ENCODE data around the gene FOXK2.
A peak's percentile ranks its signal among the peaks of the same experiment; 100 is the strongest.

The FOXK2 gene

DNA sequence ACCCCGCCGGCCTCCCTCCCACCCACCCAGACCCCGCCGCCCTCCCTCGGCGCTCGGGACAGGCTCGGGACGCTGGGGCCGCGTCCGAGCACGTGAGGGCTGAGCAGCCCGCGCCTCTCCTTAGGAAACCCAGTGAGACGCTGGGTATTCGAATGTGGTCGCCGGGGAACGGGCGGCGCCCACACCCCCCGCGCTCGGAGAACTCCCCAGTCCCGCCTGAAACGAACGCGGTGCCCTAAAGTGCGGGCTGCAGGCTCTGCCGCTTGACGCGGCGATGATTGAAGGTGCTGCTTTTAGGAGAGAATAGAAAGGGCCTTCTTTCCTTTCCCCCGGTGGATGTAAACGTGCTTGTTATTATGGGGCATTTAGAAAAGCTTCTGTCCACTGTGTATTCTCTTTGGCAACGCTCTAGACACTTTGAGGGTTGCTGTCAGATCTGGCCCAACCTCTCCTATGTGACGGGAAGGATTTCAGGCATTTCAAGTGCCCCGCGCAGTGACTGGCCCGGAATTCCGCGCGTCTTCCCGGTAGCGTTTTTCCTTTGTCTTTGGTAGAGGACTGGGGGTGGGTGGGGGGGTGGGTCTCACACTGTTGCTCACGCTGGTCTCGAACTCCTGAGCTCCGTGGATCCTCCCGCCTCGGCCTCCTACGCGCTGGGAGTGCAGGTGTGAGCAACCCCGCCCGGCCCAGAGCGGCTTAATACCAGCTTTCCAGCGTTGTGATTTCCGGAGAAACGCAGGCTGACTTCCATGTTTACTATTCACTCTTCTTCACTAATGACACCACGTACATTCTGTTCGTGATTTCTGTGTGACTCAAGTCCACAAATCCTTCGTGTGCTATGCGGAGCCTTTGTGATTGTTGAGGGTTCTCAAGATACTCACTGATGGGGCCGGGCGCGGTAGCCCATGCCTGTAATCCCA is 21.8 kb upstream of the FOXK2 start:
- no peak overlapping the region for H4K8ac ChIP-seq (ENCODE audit: low read depth, low read length)
- no peaks in the 10 kb centered on the region for H3K27me3 ChIP-seq (ENCODE audit: insufficient read depth, low read length, poor library complexity)
- peak overlapping the region; percentile 82 for H3K56ac ChIP-seq (ENCODE audit: low read length)
- H2BK5ac ChIP-seq (ENCODE audit: low read length), result no peak overlapping the region
- no peaks in the 10 kb centered on the region for H3K79me1 ChIP-seq (ENCODE audit: low read length)
- H3K4me3 ChIP-seq (ENCODE audit: low read length), result peak overlapping the region; percentile 10
- no peaks in the 10 kb centered on the region for H3K79me2 ChIP-seq (ENCODE audit: control insufficient read depth, insufficient read depth, low read length)
- peak overlapping the region; percentile 41 for H3K9ac ChIP-seq (ENCODE audit: low read length)
- H3K23ac ChIP-seq (ENCODE audit: low read length), result no peak overlapping the region
- peak; percentile 43 for DNase-seq
- no peaks in the 10 kb centered on the region for H3K36me3 ChIP-seq (ENCODE audit: control insufficient read depth, insufficient read depth, low read length)
- no peak overlapping the region for H2BK15ac ChIP-seq (replicated peaks; ENCODE audit: low read depth)
- H2BK120ac ChIP-seq (ENCODE audit: low read depth, low read length), result no peak overlapping the region
- no peak overlapping the region for H2AK5ac ChIP-seq (ENCODE audit: low read length)
- WGBS (ENCODE audit: extremely low coverage, insufficient coverage, low lambda C conversion rate), result no CpG with 5 or more reads among the region's 66 CpGs
- no peak overlapping the region for H3K27ac ChIP-seq (ENCODE audit: low read depth, low read length)
- no peak overlapping the region for H3K4ac ChIP-seq (ENCODE audit: low read depth, low read length)
- peak overlapping the region; percentile 29 for H3K4me2 ChIP-seq (ENCODE audit: low read length)
- no peaks in the 10 kb centered on the region for H3K4me1 ChIP-seq (ENCODE audit: control insufficient read depth, low read depth, low read length)
- H3K18ac ChIP-seq (ENCODE audit: low read length), result peak overlapping the region; percentile 20
- no peak overlapping the region for H4K5ac ChIP-seq (ENCODE audit: low read length)

DNA sequence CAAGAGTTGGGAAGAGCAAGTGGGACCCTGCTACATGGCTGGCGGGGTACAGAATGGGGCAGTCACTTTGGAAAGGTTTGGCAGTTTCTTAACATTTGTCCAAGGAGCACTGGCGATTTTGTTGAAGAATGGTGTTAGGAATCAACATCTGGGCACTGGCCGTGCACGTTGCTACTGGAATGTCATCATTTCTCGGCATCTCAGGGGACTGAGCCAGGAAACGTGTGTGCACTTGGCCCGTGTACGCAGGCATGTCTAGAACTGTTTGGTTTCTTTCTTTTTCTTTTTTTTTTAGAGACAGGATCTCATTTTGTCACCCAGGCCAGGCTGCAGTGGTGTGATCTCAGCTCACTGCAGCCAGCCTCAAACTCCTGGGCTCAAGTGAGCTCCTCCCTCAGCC is 17.3 kb upstream of the FOXK2 start:
- H3K56ac ChIP-seq (ENCODE audit: low read length), result no peak overlapping the region
- H3K18ac ChIP-seq (ENCODE audit: low read length), result no peak overlapping the region
- H2BK5ac ChIP-seq (ENCODE audit: low read length), result no peak overlapping the region
- no peak overlapping the region for H3K4me2 ChIP-seq (ENCODE audit: low read length)
- no peak overlapping the region for H3K9ac ChIP-seq (ENCODE audit: low read length)
- no CpG with 5 or more reads among the region's 8 CpGs for WGBS (ENCODE audit: extremely low coverage, insufficient coverage, low lambda C conversion rate)
- no peak overlapping the region for H3K27ac ChIP-seq (ENCODE audit: low read depth, low read length)
- no peak for DNase-seq
- H2AK5ac ChIP-seq (ENCODE audit: low read length), result no peak overlapping the region
- H3K79me2 ChIP-seq (ENCODE audit: control insufficient read depth, insufficient read depth, low read length), result no peaks in the 10 kb centered on the region
- no peaks in the 10 kb centered on the region for H3K36me3 ChIP-seq (ENCODE audit: control insufficient read depth, insufficient read depth, low read length)
- H4K5ac ChIP-seq (ENCODE audit: low read length), result no peak overlapping the region
- H4K8ac ChIP-seq (ENCODE audit: low read depth, low read length), result no peak overlapping the region
- no peaks in the 10 kb centered on the region for H3K4me1 ChIP-seq (ENCODE audit: control insufficient read depth, low read depth, low read length)
- no peak overlapping the region for H3K4me3 ChIP-seq (ENCODE audit: low read length)
- H3K23ac ChIP-seq (ENCODE audit: low read length), result no peak overlapping the region
- H2BK120ac ChIP-seq (ENCODE audit: low read depth, low read length), result no peak overlapping the region
- no peaks in the 10 kb centered on the region for H3K27me3 ChIP-seq (ENCODE audit: insufficient read depth, low read length, poor library complexity)
- H2BK15ac ChIP-seq (replicated peaks; ENCODE audit: low read depth), result no peak overlapping the region
- no peak overlapping the region for H3K4ac ChIP-seq (ENCODE audit: low read depth, low read length)
- H3K79me1 ChIP-seq (ENCODE audit: low read length), result no peaks in the 10 kb centered on the region

DNA sequence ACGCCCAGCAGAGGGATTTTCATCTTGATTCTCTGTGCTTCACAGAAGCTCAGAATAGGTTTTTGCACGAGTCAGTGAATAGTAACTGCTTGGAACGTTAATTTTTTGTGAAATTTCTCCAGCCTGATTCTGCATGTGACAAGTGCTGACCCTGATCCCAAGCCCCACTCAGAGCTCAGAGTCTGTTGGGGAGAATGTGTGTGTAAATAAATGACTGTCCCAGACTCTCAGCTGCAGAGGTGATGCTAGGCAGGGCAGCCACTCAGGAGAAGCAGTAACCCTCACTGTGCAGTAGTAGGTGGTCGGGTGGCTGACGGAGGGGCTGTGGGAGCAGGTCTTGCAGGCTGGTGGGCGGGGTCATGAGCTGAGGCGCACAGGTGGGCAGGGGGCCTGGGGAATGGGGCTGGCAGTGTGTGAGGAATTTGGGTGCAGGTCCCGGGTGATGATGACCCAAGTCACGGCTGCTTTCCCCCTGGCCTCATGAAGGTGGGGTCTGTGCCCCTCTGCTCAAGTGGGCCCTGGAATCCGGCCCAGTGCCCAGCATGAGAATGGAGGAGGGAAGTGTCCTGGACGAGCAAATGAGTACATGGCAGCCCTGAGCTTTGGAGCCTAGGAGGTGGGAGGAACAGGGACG is 16.3 kb upstream of the FOXK2 start:
- Histone ChIP-seq H3K79me2 (ENCODE audit: control insufficient read depth, insufficient read depth, low read length) (no peaks in the 10 kb centered on the region), H4K8ac (ENCODE audit: low read depth, low read length) (no peak overlapping the region), H3K9ac (ENCODE audit: low read length) (no peak overlapping the region), H3K18ac (ENCODE audit: low read length) (no peak overlapping the region), H3K56ac (ENCODE audit: low read length) (no peak overlapping the region), H2BK15ac (replicated peaks; ENCODE audit: low read depth) (no peak overlapping the region), H3K4me1 (ENCODE audit: control insufficient read depth, low read depth, low read length) (no peaks in the 10 kb centered on the region), H3K4me3 (ENCODE audit: low read length) (no peak overlapping the region), H2BK5ac (ENCODE audit: low read length) (no peak overlapping the region), H3K79me1 (ENCODE audit: low read length) (no peaks in the 10 kb centered on the region), H3K23ac (ENCODE audit: low read length) (no peak overlapping the region), H3K36me3 (ENCODE audit: control insufficient read depth, insufficient read depth, low read length) (no peaks in the 10 kb centered on the region), H3K4ac (ENCODE audit: low read depth, low read length) (no peak overlapping the region), H3K27me3 (ENCODE audit: insufficient read depth, low read length, poor library complexity) (no peaks in the 10 kb centered on the region), H3K27ac (ENCODE audit: low read depth, low read length) (no peak overlapping the region), H2BK120ac (ENCODE audit: low read depth, low read length) (no peak overlapping the region), H3K4me2 (ENCODE audit: low read length) (no peak overlapping the region), H2AK5ac (ENCODE audit: low read length) (no peak overlapping the region), H4K5ac (ENCODE audit: low read length) (no peak overlapping the region)
- no peak for DNase-seq
- no CpG with 5 or more reads among the region's 12 CpGs for WGBS (ENCODE audit: extremely low coverage, insufficient coverage, low lambda C conversion rate)

DNA sequence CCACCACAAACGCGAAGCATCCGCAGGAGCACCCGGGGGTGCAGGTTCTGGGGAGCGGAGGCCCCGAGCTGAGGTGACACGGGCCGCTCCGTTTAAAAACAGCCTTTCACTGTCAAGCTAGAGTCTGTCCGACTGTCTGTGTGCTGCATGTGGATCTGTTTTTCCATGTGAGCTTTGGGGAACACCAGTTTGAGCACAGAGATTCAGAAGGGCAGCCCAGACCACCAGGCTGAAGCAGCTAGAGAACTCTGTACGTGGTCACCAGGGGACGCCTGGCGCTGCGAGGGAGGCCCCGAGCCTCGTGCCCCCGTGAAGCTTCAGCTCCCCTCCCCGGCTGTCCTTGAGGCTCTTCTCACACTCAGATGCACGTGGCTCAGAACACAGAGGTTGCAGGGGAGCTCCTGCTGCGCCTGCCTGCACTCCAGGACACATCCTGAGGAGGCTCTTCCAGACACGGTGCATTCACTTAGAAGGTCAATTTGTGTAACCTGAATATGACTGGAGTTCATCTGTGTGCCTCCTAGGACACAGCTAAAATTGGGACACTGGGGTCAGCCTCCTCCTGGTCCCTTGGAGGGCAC is 15.7 kb upstream of the FOXK2 start:
- no peak for DNase-seq
- no peak overlapping the region for H3K23ac ChIP-seq (ENCODE audit: low read length)

DNA sequence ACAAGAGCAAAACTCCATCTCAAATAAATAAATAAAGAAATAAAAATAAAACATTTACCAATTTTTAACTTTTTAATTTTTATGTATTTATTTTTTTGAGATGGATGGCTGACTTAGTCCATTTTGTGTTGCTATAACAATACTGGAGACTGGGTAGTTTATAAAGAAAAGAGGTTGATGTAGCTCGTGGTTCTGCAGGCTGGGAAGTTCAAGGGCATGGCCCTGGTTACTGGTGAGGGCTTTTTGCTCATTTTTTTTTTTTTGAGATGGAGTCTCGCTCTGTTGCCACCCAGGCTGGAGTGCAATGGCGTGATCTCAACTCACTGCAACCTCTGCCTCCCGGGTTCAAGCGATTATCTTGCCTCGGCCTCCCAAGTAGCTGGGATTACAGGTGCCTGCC is 14.2 kb upstream of the FOXK2 start:
- no peak overlapping the region for H3K56ac ChIP-seq (ENCODE audit: low read length)
- no peak overlapping the region for H3K18ac ChIP-seq (ENCODE audit: low read length)
- no peaks in the 10 kb centered on the region for H3K4me1 ChIP-seq (ENCODE audit: control insufficient read depth, low read depth, low read length)
- no peaks in the 10 kb centered on the region for H3K79me1 ChIP-seq (ENCODE audit: low read length)
- no peak overlapping the region for H3K4ac ChIP-seq (ENCODE audit: low read depth, low read length)
- H3K79me2 ChIP-seq (ENCODE audit: control insufficient read depth, insufficient read depth, low read length), result no peaks in the 10 kb centered on the region
- no peak overlapping the region for H2BK5ac ChIP-seq (ENCODE audit: low read length)
- no peak overlapping the region for H2AK5ac ChIP-seq (ENCODE audit: low read length)
- WGBS (ENCODE audit: extremely low coverage, insufficient coverage, low lambda C conversion rate), result no CpG with 5 or more reads among the region's 6 CpGs
- no peak overlapping the region for H3K4me3 ChIP-seq (ENCODE audit: low read length)
- H3K4me2 ChIP-seq (ENCODE audit: low read length), result no peak overlapping the region
- no peak overlapping the region for H4K5ac ChIP-seq (ENCODE audit: low read length)
- no peak overlapping the region for H2BK120ac ChIP-seq (ENCODE audit: low read depth, low read length)
- no peak overlapping the region for H3K9ac ChIP-seq (ENCODE audit: low read length)
- H3K27ac ChIP-seq (ENCODE audit: low read depth, low read length), result no peak overlapping the region
- H4K8ac ChIP-seq (ENCODE audit: low read depth, low read length), result no peak overlapping the region
- no peak overlapping the region for H3K23ac ChIP-seq (ENCODE audit: low read length)
- no peak overlapping the region for H2BK15ac ChIP-seq (replicated peaks; ENCODE audit: low read depth)
- H3K27me3 ChIP-seq (ENCODE audit: insufficient read depth, low read length, poor library complexity), result no peaks in the 10 kb centered on the region
- no peaks in the 10 kb centered on the region for H3K36me3 ChIP-seq (ENCODE audit: control insufficient read depth, insufficient read depth, low read length)
- no peak for DNase-seq

More for the DNA sequence above, 15.7 kb upstream of the FOXK2 start:
- H3K4me1 ChIP-seq (ENCODE audit: control insufficient read depth, low read depth, low read length), result no peaks in the 10 kb centered on the region
- H3K27me3 ChIP-seq (ENCODE audit: insufficient read depth, low read length, poor library complexity), result no peaks in the 10 kb centered on the region
- H3K4me2 ChIP-seq (ENCODE audit: low read length), result no peak overlapping the region
- WGBS (ENCODE audit: extremely low coverage, insufficient coverage, low lambda C conversion rate), result no CpG with 5 or more reads among the region's 21 CpGs
- H2BK15ac ChIP-seq (replicated peaks; ENCODE audit: low read depth), result no peak overlapping the region
- H3K4ac ChIP-seq (ENCODE audit: low read depth, low read length), result no peak overlapping the region
- H2BK120ac ChIP-seq (ENCODE audit: low read depth, low read length), result no peak overlapping the region
- no peak overlapping the region for H3K4me3 ChIP-seq (ENCODE audit: low read length)
- H3K79me2 ChIP-seq (ENCODE audit: control insufficient read depth, insufficient read depth, low read length), result no peaks in the 10 kb centered on the region
- H3K36me3 ChIP-seq (ENCODE audit: control insufficient read depth, insufficient read depth, low read length), result no peaks in the 10 kb centered on the region
- no peak overlapping the region for H3K9ac ChIP-seq (ENCODE audit: low read length)
- H4K8ac ChIP-seq (ENCODE audit: low read depth, low read length), result no peak overlapping the region
- no peak overlapping the region for H2BK5ac ChIP-seq (ENCODE audit: low read length)
- no peak overlapping the region for H3K27ac ChIP-seq (ENCODE audit: low read depth, low read length)
- no peak overlapping the region for H2AK5ac ChIP-seq (ENCODE audit: low read length)
- no peak overlapping the region for H4K5ac ChIP-seq (ENCODE audit: low read length)
- H3K56ac ChIP-seq (ENCODE audit: low read length), result no peak overlapping the region
- no peak overlapping the region for H3K18ac ChIP-seq (ENCODE audit: low read length)
- no peaks in the 10 kb centered on the region for H3K79me1 ChIP-seq (ENCODE audit: low read length)

Measured in mesendoderm (in vitro differentiated cells).